Inferior parietal cortex (tissue), 1 donor: ENCODE data around the gene AFF3.
"Not testable (repeated sequence)": the region's sequence is repeated elsewhere in the genome, so short reads cannot be mapped to it uniquely, and the experiment has no call there.

Experiments used
- DNase-seq: peaks from one replicate; pipeline ENCODE4 v3.0.0-alpha.2; 2016; ENCODE audit errors: extremely low spot score

The AFF3 gene

GRCh38 chr2:100142393-100142792 is at the start of gene AFF3:
Gene AFF3 (minus strand): TSS chr2:100142590. CDS start chr2:100104454, 38,136 bp downstream.
- no peak for DNase-seq

GRCh38 chr2:100189387-100189786 is 47.0 kb upstream of the AFF3 start:
- no peak for DNase-seq

GRCh38 chr2:100188326-100188725 is 45.9 kb upstream of the AFF3 start:
- no peak for DNase-seq

- DNase-seq = no peak
Observed at GRCh38 chr2:100186126-100186525, 43.7 kb upstream of the AFF3 start.

GRCh38 chr2:100185516-100185915 is 43.1 kb upstream of the AFF3 start:
- no peak for DNase-seq

- no peak for DNase-seq
Observed at GRCh38 chr2:100185105-100185504, 42.7 kb upstream of the AFF3 start.

- DNase-seq = no peak
Observed at GRCh38 chr2:100184055-100184737, 41.8 kb upstream of the AFF3 start.

GRCh38 chr2:100182494-100183361 is 40.3 kb upstream of the AFF3 start:
- DNase-seq = no peak

GRCh38 chr2:100180503-100180902 is 38.1 kb upstream of the AFF3 start:
- DNase-seq = no peak

- no peak for DNase-seq
Observed at GRCh38 chr2:100179806-100180205, 37.4 kb upstream of the AFF3 start.

GRCh38 chr2:100178864-100179263 is 36.5 kb upstream of the AFF3 start:
- DNase-seq = no peak

- peak; percentile 13 for DNase-seq
Observed at GRCh38 chr2:100178085-100178788, 35.8 kb upstream of the AFF3 start.

GRCh38 chr2:100176925-100177324 is 34.5 kb upstream of the AFF3 start:
- DNase-seq = no peak

GRCh38 chr2:100174026-100174431 is 31.6 kb upstream of the AFF3 start:
- no peak for DNase-seq

GRCh38 chr2:100166701-100167100 is 24.3 kb upstream of the AFF3 start:
- DNase-seq = no peak

- DNase-seq = no peak
Observed at GRCh38 chr2:100163605-100164004, 21.2 kb upstream of the AFF3 start.

GRCh38 chr2:100161945-100162620 is 19.7 kb upstream of the AFF3 start:
- DNase-seq = no peak

GRCh38 chr2:100160396-100160795 is 18.0 kb upstream of the AFF3 start:
- DNase-seq = no peak

GRCh38 chr2:100151832-100152231 is 9.4 kb upstream of the AFF3 start:
- DNase-seq = not testable (repeated sequence)

GRCh38 chr2:100151310-100151709 is 8.9 kb upstream of the AFF3 start:
- no peak for DNase-seq

GRCh38 chr2:100148883-100149282 is 6.5 kb upstream of the AFF3 start:
- no peak for DNase-seq

- DNase-seq = no peak
Observed at GRCh38 chr2:100146657-100146960, 4.2 kb upstream of the AFF3 start.
